HG03064 (cell line): Measurements from ENCODE around the gene SCARF2.
"Not testable (repeated sequence)": the region's sequence is repeated elsewhere in the genome, so short reads cannot be mapped to it uniquely, and the experiment has no call there.

Experiments used
- ATAC-seq: cut with Tn5 transposase; IDR thresholded peaks from one replicate; pipeline ENCODE4 v1.9.1; 2021; ENCODE audit warnings: low read depth; ENCODE audit not compliant: unreplicated experiment

Gene SCARF2

DNA sequence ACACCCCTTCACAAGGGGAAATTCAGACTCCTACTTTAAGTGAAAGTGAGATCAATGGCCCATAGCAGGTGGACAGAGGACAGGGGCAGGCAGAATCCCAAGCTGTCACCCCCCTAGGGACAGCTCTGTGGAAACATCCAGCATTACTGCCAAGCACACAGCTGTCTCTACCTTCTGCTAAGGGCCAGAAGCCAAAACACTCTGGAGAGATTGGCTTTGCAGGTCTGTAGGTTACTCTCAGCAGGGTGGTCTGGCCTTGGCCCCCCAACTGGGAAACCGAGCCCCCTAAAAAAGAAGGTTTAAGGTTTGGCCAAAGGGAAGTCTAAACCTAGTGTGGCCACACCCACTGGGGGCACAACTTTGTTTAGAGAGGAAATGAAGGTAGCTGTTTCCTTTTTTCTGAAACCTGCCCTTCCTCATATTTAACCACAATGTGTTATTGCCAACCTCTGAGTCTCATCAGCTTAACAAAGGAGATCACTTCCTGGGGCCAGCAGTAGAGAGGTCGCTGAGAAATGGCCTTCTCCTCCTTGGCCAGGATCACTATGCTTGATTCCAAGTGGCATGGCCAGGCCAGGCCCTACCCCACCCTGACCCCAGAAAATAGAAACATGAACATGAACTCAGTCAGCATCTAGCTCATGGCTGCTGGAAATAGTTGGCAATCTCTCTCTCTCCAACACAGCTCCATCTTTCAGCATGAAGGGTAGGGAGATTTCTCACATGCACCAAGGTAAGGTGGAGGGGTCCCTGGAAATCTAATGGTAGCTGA, 25.9 kb upstream of the SCARF2 start:
- no peak for ATAC-seq

DNA sequence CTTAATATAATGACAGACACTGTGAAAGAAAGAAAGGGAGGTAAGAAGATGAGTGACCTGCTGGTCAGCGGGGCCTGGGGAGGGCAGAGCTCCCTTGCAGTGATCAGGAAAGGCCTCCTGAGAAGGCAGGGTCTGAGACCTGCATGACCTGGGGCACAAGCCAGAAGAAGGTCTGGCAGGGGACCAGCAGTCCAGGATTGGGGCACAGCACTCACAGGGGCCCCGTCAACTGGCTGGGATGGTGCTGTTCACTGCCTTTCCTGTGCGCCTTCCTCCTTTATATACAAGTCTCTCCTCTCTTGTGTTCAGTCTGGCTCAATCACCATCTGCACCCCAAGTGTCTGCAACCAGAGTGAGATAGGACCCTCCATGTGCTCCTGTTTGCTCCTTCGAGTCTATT, 22.2 kb upstream of the SCARF2 start:
- no peak for ATAC-seq

DNA sequence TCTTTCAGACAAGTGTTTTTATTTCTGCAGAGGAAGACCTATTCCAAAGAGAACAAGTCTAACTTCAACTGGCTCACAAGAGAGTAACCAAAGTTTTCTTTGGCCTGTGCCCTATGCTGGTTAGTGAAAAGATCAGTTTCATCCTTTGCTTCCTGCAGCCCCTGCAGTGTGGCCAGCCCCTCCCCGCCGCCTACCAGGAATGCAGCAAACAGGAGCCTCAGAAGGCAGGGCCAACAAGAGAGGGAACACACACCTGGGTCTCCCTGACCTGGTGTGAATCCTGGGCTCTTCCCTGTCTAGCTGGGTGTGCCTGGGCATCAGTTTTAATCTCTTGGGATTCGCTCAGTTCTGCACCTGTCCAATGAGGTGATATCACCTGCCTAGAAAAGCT, 21.5 kb upstream of the SCARF2 start:
- ATAC-seq: no peak

DNA sequence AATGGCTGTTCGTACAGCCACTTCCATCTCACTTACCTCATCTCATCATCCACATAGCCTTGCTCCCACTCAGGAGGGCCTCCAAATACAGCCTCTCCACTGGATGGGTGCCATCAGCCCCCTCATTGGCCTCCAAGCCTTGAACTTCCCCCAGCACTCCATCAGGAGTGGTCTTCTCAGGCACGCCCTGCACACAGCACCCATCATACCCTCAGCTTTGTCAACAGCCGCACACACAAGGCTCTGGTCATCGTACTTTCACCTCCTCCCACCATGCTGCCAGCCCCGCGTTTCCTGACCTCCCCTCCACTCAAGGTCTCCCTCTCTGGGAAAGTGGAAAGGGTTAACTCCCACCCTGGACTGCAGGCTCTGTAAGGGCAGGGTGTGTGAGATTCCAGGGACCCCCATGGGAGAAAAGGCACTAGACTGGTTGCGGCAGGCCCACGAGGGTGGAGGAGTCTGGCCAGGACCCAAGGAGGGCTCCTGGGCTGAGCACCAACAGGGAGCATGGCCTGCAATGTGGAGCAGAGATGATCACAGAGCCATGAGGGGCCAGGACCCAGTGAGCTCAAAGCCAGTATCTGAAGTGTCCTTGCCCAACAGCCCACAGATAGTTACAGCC, 21.0 kb upstream of the SCARF2 start:
- ATAC-seq: no peak

DNA sequence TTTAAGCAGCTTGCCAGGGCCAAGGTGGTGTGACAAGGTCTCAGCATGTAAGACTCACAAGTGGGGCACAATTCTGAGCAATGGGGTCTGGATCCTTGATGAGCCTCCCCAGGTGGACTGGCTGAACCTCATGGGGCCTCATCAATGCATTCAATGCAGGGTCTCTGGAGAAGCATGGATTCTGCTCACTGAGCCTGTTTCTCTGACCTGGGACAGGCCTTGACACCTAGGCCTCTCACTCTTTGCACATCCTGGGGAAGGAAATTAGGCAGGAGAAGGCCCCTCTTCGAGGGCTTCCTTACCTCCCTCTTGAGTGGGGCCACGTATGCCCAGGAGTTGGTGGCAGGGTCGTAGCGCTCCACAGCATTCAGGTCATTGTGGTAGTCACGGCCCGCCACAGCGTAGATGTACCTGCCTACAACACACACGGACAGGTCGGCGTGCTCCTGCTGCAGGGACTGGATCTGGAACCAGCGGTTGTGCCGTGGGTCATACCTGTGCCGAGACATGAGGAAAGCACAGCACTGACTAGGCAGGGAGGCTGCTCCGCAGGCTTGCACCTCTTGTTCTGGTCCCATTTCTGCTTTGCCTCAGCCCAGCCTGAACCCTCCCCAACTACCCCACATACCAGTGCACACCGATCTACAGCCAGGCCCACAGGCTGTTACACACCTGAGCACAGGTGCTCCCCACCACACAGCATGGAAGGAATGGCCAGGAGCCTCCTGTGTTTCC, 20.0 kb upstream of the SCARF2 start:
- no peak for ATAC-seq

DNA sequence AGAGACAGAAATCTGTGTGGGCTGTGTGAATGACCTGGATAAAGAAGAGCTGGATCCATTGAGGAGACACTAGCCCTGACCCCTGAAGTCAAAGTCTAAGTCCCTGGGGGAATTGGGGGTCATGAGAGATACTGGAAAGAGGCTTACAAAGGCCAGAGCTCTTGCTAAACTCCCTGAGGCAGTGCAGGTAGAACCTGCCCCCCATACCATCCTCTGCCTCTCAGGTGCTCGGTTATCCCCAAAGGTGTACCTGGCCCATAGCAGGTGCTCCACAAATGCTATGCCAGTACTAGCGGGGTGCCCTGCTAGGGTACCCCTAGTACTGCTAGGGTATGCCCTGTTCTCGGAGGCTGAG, 19.1 kb upstream of the SCARF2 start:
- no peak for ATAC-seq

DNA sequence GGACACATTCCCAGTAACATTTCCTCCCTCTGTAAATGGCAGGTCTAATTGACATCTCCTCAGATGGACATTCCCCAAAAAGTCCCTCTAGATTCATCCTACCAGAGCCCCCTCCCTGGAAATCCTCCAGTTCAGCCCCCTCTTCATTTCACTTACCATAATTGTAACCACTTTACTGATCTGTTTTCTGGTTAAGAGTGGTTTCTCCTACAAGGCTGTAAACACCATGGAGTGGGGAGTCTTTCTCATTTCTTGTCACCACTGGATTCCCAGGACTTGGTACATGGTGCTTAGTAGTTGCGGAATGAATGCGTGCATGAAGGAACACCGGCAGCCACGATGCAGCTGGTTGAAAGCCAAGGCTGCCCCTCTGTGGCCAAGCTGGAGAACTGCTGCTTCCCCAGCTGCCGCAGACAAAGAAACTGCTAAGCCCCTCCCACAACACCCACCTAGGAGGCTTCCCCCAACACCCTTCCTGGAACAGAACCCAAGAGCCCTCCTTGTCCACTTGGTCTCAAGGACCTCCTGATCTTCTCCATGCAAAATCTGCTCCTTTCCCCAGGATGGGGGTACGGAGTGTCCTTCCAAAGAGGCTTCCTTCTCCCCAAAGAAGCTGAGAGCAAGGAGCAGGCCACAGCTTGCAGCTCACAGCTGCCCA, 18.6 kb upstream of the SCARF2 start:
- no peak for ATAC-seq

DNA sequence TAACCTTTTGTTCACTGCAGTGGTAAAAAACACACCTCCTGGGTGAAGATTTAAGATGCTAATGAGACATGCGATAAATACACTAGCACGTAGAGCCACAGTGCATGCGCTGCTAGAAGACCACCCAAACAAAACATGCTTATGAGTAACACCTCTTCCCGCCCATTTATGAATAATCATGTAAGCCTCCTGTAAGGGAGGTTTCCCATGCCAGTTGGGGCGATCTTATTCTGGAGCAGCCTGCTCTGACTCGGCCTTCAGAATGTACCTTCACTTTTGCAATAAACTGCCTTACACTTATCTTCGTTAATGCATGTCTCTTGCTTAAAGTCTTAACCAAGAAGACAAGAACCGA, 18.1 kb upstream of the SCARF2 start:
- no peak for ATAC-seq

DNA sequence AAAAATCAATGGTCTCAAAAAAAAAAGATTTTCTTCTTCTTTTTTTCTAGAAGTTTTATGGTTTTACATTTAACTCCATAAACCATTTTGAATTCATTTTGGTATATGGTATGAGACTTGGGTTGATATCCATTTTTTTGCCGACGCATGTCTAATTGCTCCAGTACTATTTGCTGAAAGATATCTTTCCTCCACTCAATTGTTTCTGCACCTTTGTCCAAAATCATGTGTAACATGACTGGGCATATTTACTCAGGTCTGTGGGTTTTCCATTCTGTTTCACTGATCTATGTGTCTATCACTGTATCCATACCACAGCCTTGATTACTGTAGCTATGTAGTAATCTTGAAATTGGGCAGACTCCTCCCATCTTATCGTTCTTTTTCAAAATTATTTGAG, 15.6 kb upstream of the SCARF2 start:
- no peak for ATAC-seq

DNA sequence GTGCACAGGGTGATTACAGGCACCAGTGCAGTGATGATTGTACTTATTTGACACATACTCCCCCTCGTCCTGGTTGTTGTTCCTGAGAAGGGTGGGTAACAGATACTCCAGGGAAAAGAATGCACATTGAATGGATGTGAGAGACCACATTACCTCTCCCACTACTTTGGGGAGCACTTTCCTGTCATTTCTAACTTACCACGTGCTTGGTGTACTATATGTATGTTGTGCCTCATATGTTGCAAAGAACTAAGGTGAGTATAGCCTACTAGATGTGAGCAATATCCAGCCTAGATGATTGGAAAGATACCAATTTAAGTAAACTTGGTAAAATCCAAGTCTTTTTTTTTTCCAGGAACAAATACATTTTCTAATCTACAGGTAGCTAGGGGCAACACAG, 14.3 kb upstream of the SCARF2 start:
- no peak for ATAC-seq

DNA sequence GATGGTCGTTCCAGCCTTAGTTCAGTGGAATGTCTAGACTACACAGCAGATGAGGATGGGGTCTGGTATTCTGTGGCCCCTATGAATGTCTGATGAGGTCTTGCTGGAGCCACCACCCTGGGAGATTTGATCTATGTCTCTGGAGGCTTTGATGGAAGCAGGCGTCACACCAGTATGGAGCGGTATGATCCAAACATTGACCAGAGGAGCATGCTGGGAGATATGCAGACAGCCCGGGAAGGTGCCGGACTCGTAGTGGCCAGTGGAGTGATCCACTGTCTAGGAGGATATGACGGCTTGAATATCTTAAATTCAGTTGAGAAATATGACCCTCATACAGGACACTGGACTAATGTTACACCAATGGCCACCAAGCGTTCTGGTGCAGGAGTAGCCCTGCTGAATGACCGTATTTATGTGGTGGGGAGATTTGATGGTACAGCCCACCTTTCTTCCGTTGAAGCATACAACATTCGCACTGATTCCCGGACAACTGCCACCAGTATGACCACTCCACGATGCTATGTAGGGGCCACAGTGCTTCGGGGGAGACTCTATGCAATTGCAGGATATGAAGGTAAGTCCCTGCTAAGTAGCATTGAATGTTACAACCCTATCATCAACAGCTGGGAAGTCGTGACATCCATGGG, 13.6 kb upstream of the SCARF2 start:
- ATAC-seq: not testable (repeated sequence)

DNA sequence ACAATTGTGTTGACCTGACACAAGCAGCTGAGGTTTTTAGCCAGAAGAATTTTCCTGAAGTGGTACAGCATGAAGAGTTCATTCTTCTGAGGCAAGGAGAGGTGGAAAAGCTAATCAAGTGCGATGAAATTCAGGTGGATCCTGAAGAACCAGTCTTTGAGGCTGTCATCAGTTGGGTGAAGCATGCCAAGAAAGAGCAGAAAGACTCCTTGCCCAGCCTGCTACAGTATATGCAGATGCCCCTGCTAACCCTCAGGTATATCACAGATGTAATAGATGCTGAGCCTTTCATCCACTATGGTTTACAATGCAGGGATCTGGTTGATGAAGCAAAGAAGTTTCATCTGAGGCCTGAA, 12.9 kb upstream of the SCARF2 start:
- no peak for ATAC-seq

DNA sequence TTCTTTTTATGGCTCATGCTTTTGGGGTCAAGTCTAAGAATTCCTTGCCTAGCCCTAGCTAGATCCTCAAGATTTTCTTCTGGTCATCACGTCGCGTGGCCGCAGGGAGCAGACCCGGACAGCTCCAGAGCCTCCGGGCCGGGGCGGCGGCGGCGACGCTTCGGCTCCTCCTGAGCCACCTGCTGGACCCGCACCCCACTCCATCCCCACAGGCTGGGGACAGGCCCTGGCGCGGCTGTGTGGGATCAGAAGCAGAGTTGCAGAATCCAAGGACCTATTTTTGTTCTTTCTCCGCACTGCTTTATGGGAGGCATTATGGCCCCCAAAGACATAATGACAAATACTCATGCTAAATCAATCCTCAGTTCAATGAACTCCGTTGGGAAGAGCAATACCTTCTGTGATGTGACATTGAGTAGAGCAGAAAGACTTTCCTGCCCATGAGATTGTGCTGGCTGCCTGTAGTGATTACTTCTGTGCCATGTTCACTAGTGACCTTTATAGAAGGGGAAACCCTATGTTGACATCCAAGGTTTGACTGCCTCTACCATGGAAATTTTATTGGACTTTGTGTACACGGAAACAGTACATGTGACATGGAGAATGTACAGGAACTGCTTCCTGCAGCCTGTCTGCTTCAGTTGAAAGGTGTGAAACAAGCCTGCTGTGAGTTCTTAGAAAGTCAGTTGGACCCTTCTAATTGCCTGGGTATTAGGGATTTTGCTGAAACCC, 12.4 kb upstream of the SCARF2 start:
- no peak for ATAC-seq

DNA sequence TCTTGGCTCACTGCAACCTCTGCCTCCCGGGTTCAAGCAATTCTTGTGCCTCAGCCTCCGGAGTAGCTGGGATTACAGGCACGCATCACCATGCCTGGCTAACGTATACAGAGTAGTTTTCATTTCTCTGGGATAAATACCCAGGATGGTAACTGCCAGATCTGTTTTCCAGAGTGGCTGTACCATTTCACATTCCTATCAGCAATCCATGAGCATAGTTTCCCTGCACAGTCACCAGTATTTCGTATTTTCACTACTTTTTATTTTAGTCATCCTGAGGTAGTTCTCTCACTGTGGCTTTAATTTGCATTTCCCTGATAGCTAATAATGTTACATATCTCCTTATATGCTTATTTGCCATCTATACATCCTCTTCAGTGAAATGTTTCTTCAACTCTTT, 11.0 kb upstream of the SCARF2 start:
- ATAC-seq: no peak

DNA sequence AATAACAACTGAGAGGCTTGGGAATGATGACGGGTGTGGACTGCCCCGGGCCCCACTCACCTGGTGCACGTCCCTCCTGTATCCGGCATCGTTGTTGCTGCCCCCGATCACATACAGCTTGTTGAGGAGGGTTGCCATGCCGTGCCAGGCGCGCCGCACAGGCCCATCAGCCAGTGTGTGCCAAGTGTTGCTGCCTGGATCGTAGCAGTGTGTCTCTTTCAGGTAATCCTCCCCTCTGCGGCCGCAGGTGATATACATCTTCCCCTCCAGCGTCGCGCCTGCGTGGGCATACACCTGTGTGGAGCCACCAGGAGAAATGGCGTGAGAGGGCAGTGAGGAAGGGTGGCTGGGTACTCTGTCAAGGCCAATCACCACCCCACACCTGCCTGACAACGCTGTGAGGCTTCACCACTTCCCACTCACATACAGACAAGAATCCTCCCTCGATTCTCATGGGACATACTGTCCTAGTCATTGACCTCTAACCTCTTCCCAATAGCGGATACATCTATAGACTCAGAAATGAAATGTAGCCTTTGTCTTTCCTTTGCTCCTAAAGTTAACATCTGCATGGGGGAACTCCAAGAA, 8.9 kb upstream of the SCARF2 start:
- ATAC-seq: no peak

DNA sequence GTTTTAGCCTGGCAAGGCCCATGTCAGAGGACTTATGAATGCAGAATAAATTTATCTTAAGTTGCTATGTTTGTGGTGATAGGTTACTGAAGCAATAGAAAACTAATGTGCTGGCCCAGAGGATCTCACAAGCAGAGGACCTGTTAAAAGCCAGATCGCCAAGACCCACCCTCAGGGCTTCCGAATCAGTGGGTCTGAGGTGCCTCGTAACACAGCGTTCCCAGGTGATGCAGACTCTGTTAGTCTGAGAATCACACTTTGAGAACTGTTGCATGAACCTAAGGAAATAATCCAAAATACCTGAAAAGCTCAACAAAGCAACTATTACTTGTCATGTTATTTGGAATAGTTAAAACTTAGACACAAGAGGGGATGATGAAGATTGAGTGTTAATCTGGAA, 6.7 kb upstream of the SCARF2 start:
- no peak for ATAC-seq

DNA sequence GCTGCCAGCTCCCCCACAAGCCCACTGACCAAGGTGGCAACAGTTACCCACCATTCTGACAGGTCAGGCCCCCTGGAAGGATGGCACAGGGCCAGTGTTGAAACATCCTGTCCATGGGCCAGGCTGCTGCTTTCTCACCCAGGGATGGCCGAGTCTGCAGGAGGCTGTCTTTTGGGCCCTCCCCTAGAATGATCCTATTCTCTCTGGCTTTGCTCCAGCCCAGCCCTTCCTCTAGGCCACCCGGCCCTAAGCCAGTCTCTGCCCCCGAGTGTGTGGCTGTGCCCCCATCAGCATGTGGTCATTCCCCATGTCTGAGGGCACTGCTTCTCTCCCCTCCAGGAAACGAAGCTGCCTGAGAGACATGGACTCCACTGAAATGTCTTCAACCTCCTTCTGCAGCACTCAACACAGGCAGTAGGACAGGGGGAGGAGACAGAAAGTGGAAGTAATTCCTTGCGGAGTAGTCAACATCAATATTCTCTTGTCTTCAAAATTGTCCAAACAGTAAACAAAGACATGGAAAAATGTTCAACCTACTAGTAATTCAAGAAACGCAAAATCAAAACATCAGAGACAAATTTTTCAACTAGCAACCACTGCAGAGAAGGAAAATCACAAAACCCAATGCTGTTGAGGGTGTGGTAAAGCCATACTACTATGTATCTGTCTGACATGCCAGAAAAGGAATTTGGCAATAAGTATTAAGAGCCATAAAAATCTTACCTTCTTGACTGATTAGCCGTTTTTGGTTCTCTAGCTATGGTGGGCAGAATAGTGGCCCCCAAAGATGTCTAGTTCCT, 5.1 kb upstream of the SCARF2 start:
- ATAC-seq: no peak

DNA sequence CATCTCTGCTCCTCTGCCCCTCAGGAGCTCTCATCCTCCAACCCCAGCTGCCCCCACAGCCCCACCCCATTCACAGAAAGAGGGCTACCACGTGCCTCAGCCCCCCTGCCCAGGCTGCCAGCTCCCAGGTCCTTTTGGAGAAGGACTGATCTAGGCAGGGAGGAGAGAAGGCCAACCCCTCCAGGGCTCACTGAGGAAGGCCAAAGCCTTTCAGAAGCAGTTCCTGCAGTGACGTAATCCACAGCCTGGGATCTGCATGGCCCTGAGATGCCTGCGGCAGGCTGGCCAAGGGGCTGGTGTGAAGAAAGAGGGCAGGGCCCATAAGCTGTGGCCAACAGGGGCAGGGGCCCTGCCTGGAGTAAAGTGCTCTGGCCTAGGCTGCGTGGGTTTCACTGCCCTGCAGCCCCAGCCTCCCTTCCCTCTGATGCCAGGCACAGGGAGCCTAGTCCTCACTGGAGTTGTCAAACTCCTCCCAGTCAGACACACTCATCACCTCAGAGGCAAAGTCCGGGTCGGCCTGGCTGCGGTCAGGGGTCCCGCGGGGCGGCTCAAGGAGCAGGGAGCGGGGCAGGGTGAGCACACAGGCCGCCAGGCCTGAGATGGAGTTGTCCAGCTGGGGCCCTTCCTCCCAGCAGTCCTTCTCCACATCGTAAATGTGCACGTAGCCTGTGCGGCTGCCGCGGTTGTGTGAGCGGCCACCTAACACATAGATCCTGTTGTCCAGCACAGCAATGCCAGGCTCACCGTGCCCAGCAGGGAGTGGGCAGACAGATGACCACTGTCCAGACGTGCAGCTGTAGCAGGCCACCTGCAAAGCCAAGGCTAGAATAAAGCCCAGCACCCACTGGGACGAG, 4.2 kb upstream of the SCARF2 start:
- no peak for ATAC-seq
